Ishikawa (cell line): ENCODE data around the gene NAV2.

Source experiments
- CEBPB ChIP-seq: IDR thresholded peaks from 2 replicates; pipeline ENCODE4 v1.6.1; 2012
- CREB1 ChIP-seq: IDR thresholded peaks from 2 replicates; pipeline ENCODE4 v1.6.1; 2012; ENCODE audit warnings: low read depth
- EGR1 ChIP-seq: IDR thresholded peaks from 2 replicates; pipeline ENCODE4 v1.6.1; 2012
- EP300 ChIP-seq: IDR thresholded peaks from 2 replicates; pipeline ENCODE4 v1.6.1; 2012; ENCODE audit warnings: borderline replicate concordance
- FOXM1 ChIP-seq: IDR thresholded peaks from 2 replicates; pipeline ENCODE4 v1.6.1; 2012; ENCODE audit warnings: low read depth, borderline replicate concordance
- MAX ChIP-seq: IDR thresholded peaks from 2 replicates; pipeline ENCODE4 v1.6.1; 2012
- NFIC ChIP-seq: IDR thresholded peaks from 2 replicates; pipeline ENCODE4 v1.6.1; 2012
- RAD21 ChIP-seq: IDR thresholded peaks from 2 replicates; pipeline ENCODE4 v1.6.1; 2012; ENCODE audit warnings: low read depth
- REST ChIP-seq: IDR thresholded peaks from 2 replicates; pipeline ENCODE4 v1.6.1; 2012; ENCODE audit warnings: low read depth, mild to moderate bottlenecking
- TAF1 ChIP-seq: IDR thresholded peaks from 2 replicates; pipeline ENCODE4 v1.6.1; 2012; ENCODE audit warnings: low read depth, mild to moderate bottlenecking
- TCF12 ChIP-seq: IDR thresholded peaks from 2 replicates; pipeline ENCODE4 v1.6.1; 2012; ENCODE audit warnings: low read depth
- TEAD4 ChIP-seq: IDR thresholded peaks from 2 replicates; pipeline ENCODE4 v1.6.1; 2012
- USF1 ChIP-seq: IDR thresholded peaks from 2 replicates; pipeline ENCODE4 v1.6.1; 2012
- YY1 ChIP-seq: IDR thresholded peaks from 2 replicates; pipeline ENCODE4 v1.6.1; 2012; ENCODE audit warnings: low read depth
- ZBTB7A ChIP-seq: IDR thresholded peaks from 2 replicates; pipeline ENCODE4 v1.6.1; 2012; ENCODE audit warnings: low read depth

Gene NAV2

GRCh38 chr11:20061776-20062175 lies 349.1 kb downstream of the NAV2 start:
- TF ChIP-seq CEBPB: no peak
- no peak for TF ChIP-seq YY1
- TF ChIP-seq REST: no peak
- TF ChIP-seq TAF1: no peak
- TF ChIP-seq USF1: no peak
- TF ChIP-seq TCF12: no peak
- TF ChIP-seq MAX: no peak
- no peak for TF ChIP-seq RAD21
- TF ChIP-seq NFIC: no peak
- no peak for TF ChIP-seq EP300
- TF ChIP-seq ZBTB7A: no peak
- TF ChIP-seq TEAD4: no peak
- no peak for TF ChIP-seq CREB1
- TF ChIP-seq EGR1: no peak
- no peak for TF ChIP-seq FOXM1

GRCh38 chr11:20064961-20065405 lies 352.3 kb downstream of the NAV2 start:
- TF ChIP-seq USF1: no peak
- no peak for TF ChIP-seq TEAD4
- TF ChIP-seq TAF1: no peak
- no peak for TF ChIP-seq NFIC
- TF ChIP-seq EGR1: no peak
- TF ChIP-seq FOXM1: no peak
- no peak for TF ChIP-seq TCF12
- TF ChIP-seq CEBPB: no peak
- no peak for TF ChIP-seq MAX
- TF ChIP-seq EP300: no peak
- no peak for TF ChIP-seq CREB1
- no peak for TF ChIP-seq REST
- no peak for TF ChIP-seq ZBTB7A
- no peak for TF ChIP-seq RAD21
- no peak for TF ChIP-seq YY1

GRCh38 chr11:20065406-20065805 lies 352.8 kb downstream of the NAV2 start:
- no peak for TF ChIP-seq REST
- no peak for TF ChIP-seq TAF1
- no peak for TF ChIP-seq RAD21
- no peak for TF ChIP-seq TCF12
- no peak for TF ChIP-seq NFIC
- no peak for TF ChIP-seq YY1

GRCh38 chr11:20066013-20066782 lies 353.6 kb downstream of the NAV2 start:
- TF ChIP-seq NFIC: no peak
- TF ChIP-seq CEBPB: no peak
- no peak for TF ChIP-seq ZBTB7A
- TF ChIP-seq CREB1: no peak
- TF ChIP-seq FOXM1: no peak
- TF ChIP-seq TEAD4: no peak
- no peak for TF ChIP-seq EP300
- TF ChIP-seq EGR1: no peak
- no peak for TF ChIP-seq TCF12
